Measurements from ENCODE around the gene ACAT2. TPM values are rescaled to one million over a fixed set of nuclear protein-coding genes. Genes with fewer than 3 reads are reported as not detected.
A peak's percentile ranks its signal among the peaks of the same experiment; 100 is the strongest.

Gene ACAT2
- total RNA-seq, 1 experiment from 2014 or later = 156 TPM

DNA sequence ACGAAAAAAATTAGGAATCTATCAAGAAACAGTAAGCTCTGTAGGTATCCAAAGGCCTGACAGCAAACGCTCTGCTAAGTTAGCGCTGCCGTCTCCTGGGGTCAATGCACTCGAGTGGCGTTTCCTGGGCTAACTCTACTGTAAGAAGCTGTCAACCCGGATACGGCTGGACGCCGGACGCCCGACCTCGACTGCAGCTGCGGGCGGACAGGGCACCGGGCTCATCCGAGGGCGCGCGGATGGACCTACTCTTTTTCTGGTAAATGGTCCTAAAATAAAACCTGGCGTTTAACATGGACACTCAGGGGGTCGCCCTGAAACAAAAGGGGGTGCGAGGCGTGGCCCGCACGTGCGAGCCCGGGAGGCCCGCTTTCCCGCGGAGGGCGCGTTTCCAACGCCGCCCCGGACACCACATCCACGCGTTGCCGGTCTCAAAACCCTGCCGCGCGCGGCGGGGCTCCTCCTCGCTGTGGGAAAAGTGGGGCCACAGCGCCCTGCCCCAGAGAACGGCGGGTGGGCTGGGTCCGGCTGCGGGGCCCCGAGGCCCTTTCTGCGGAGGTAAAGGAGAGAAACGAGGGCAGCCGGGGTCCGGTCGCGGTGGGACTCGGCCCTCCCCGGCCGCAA is 27.0 kb downstream of the ACAT2 start:
- no peaks in the 10 kb centered on the region for H4K20me1 ChIP-seq (ENCODE audit: control insufficient read depth, insufficient read depth, insufficient read length)
- H2BK5ac ChIP-seq (ENCODE audit: insufficient read length, low read length) = peak overlapping the region; percentile 85
- no peak overlapping the region for H2AFZ ChIP-seq (ENCODE audit: low read length)
- peaks cover 12% of the 10 kb centered on the region; the same call in 1 of the 2 replicates for H3K79me2 ChIP-seq (ENCODE audit: insufficient read depth, low read length)
- WGBS (ENCODE audit: extremely low coverage, insufficient read length, low lambda C conversion rate) = no CpG with 5 or more reads among the region's 60 CpGs
- no peak overlapping the region for H4K5ac ChIP-seq (ENCODE audit: insufficient read length, low read depth, low read length)
- no peaks in the 10 kb centered on the region for H3K27me3 ChIP-seq (ENCODE audit: insufficient read depth, low read length)
- H3K56ac ChIP-seq (ENCODE audit: insufficient read length, low read depth, low read length) = no peak overlapping the region
- H2BK15ac ChIP-seq (ENCODE audit: low read depth, low read length) = no peak overlapping the region
- H3K9me3 ChIP-seq (ENCODE audit: control insufficient read depth, low read depth, low read length) = no peaks in the 10 kb centered on the region
- H3K79me1 ChIP-seq (ENCODE audit: insufficient read depth, low read depth, low read length, poor library complexity, severe bottlenecking) = no peaks in the 10 kb centered on the region
- peak overlapping the region; percentile 87 for H3K4me2 ChIP-seq (ENCODE audit: insufficient read depth, insufficient read length, low read length)
- no peak overlapping the region for H4K8ac ChIP-seq (replicated peaks; ENCODE audit: insufficient read length, low read depth, low read length)
- H3T11ph ChIP-seq (ENCODE audit: low read length) = no peak overlapping the region
- H3K27me3 Mint-ChIP-seq (ENCODE audit: low read depth) = no peaks in the 10 kb centered on the region
- peaks cover 32% of the 10 kb centered on the region in 2 experiments for H3K4me1 Mint-ChIP-seq
- H3K27ac ChIP-seq (ENCODE audit: insufficient read length, low read depth, low read length) = no peak overlapping the region
- H2BK12ac ChIP-seq (ENCODE audit: insufficient read length, low read depth, low read length) = no peak overlapping the region
- H3K18ac ChIP-seq (ENCODE audit: insufficient read length, low read depth, low read length) = peak overlapping the region; percentile 59
- H3K4ac ChIP-seq (ENCODE audit: low read depth, low read length) = no peak overlapping the region
- peak overlapping the region; percentile 77; the same call in 1 of the 2 replicates for H3K14ac ChIP-seq (ENCODE audit: insufficient read depth, low read length)
- TF ChIP-seq, protein P1, sequence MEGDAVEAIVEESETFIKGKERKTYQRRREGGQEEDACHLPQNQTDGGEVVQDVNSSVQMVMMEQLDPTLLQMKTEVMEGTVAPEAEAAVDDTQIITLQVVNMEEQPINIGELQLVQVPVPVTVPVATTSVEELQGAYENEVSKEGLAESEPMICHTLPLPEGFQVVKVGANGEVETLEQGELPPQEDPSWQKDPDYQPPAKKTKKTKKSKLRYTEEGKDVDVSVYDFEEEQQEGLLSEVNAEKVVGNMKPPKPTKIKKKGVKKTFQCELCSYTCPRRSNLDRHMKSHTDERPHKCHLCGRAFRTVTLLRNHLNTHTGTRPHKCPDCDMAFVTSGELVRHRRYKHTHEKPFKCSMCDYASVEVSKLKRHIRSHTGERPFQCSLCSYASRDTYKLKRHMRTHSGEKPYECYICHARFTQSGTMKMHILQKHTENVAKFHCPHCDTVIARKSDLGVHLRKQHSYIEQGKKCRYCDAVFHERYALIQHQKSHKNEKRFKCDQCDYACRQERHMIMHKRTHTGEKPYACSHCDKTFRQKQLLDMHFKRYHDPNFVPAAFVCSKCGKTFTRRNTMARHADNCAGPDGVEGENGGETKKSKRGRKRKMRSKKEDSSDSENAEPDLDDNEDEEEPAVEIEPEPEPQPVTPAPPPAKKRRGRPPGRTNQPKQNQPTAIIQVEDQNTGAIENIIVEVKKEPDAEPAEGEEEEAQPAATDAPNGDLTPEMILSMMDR (conservative IDR thresholded peaks at IDR 0.05) = no peak
- H3K36me3 Mint-ChIP-seq (ENCODE audit: insufficient read depth in 1 of 3, low read depth in 3 of 3) = peaks cover 60 to 81% (median 74%) of the 10 kb centered on the region in 3 experiments
- H3K23me2 ChIP-seq (ENCODE audit: insufficient read length, low read depth, low read length, poor library complexity, severe bottlenecking) = peaks cover 13% of the 10 kb centered on the region
- peak; percentile 39 for DNase-seq
- no peaks in the 10 kb centered on the region for H3K9me3 Mint-ChIP-seq
- peak overlapping the region in 2 of 3 experiments; percentile 77 to 100; a peak in 4 of 7 replicates for H3K27ac Mint-ChIP-seq
- H3K23ac ChIP-seq (ENCODE audit: insufficient read length, low read depth, low read length) = no peak overlapping the region
- H3K4me3 Mint-ChIP-seq = peak overlapping the region; percentile 95 to 99
- H2BK120ac ChIP-seq (ENCODE audit: low read depth, low read length, poor library complexity, severe bottlenecking) = no peak overlapping the region
- H3K4me1 ChIP-seq (ENCODE audit: insufficient read depth, low read length) = no peaks in the 10 kb centered on the region
- no peak overlapping the region for H2AK5ac ChIP-seq (ENCODE audit: insufficient read length, low read length)
- H2BK20ac ChIP-seq (ENCODE audit: low read depth, low read length, poor library complexity, severe bottlenecking) = no peak overlapping the region
- no peak overlapping the region for H4K91ac ChIP-seq (ENCODE audit: insufficient read length, low read depth, low read length)
- H3K9ac ChIP-seq (ENCODE audit: extremely low read depth, insufficient read length, low read length) = peak overlapping the region; percentile 95

Data from H9 (cell line).